Mesodermal cell (in vitro differentiated cells): ENCODE data around the gene PPTC7.
"Not testable (repeated sequence)": the region's sequence is repeated elsewhere in the genome, so short reads cannot be mapped to it uniquely, and the experiment has no call there.

Source experiments
- H3K27ac ChIP-seq: 2 replicates; pipeline ENCODE4 v1.7.0; 2013; ENCODE audit warnings: mild to moderate bottlenecking, low read depth, low read length, moderate library complexity; ENCODE audit not compliant: severe bottlenecking
- H3K36me3 ChIP-seq: 2 replicates; pipeline ENCODE4 v1.7.1; 2013; ENCODE audit warnings: mild to moderate bottlenecking, low read length, moderate library complexity; ENCODE audit not compliant: control insufficient read depth, insufficient read depth
- H3K4me1 ChIP-seq: one replicate; pipeline ENCODE4 v1.7.1; 2013; ENCODE audit warnings: mild to moderate bottlenecking, low read length; ENCODE audit not compliant: insufficient read depth, control insufficient read depth, poor library complexity, severe bottlenecking
- H3K4me3 ChIP-seq: 2 replicates; pipeline ENCODE4 v1.7.0; 2013; ENCODE audit warnings: low read length, control low read depth, mild to moderate bottlenecking; ENCODE audit not compliant: insufficient read depth, poor library complexity, severe bottlenecking; ENCODE audit errors: extremely low read depth
- H3K9me3 ChIP-seq: 2 replicates; pipeline ENCODE4 v1.7.1; 2013; ENCODE audit warnings: mild to moderate bottlenecking, low read length, moderate library complexity; ENCODE audit not compliant: control insufficient read depth
- WGBS, 2 experiments: methylation state at CpG; one replicate each; pipeline ENCODE4 v1.1.5; 2013; ENCODE audit warnings: missing lambda C conversion rate in 2 of 2; ENCODE audit not compliant: insufficient coverage in 2 of 2; 5-methylcytosine and 5-hydroxymethylcytosine counted together

PPTC7 gene

GRCh38 chr12:110545259-110545658 lies 37.9 kb downstream of the PPTC7 start:
- H3K36me3 ChIP-seq: peaks cover 16% of the 10 kb centered on the region
- H3K4me3 ChIP-seq, H3K27ac ChIP-seq, H3K9me3 ChIP-seq, H3K4me1 ChIP-seq: not testable (repeated sequence)
- 97 to 100% methylated on average over 3 of the region's 4 CpGs for WGBS, 2 experiments

- Histone ChIP-seq H3K4me1 (peaks cover 12% of the 10 kb centered on the region), H3K27ac (no peak overlapping the region)
- WGBS, 2 experiments: 100% methylated on average over 1 of the region's 4 CpGs
Measured at GRCh38 chr12:110543965-110544364, 39.2 kb downstream of the PPTC7 start.

GRCh38 chr12:110543252-110543959 lies 39.7 kb downstream of the PPTC7 start:
- 96% methylated on average over 6 of the region's 7 CpGs for WGBS, 2 experiments
- peaks cover 12% of the 10 kb centered on the region for H3K4me1 ChIP-seq
- no peaks in the 10 kb centered on the region for H3K9me3 ChIP-seq
- peaks cover 24% of the 10 kb centered on the region for H3K36me3 ChIP-seq
- H3K27ac ChIP-seq: no peak overlapping the region
- no peak overlapping the region for H3K4me3 ChIP-seq

More at GRCh38 chr12:110543965-110544364, 39.2 kb downstream of the PPTC7 start:
- Histone ChIP-seq H3K9me3 (no peaks in the 10 kb centered on the region), H3K36me3 (peaks cover 19% of the 10 kb centered on the region), H3K4me3 (no peak overlapping the region)

- H3K4me1 ChIP-seq: peaks cover 3% of the 10 kb centered on the region
- H3K9me3 ChIP-seq: no peaks in the 10 kb centered on the region
- H3K36me3 ChIP-seq: peaks cover 45% of the 10 kb centered on the region
- no peak overlapping the region for H3K27ac ChIP-seq
- no peak overlapping the region for H3K4me3 ChIP-seq
- WGBS, 2 experiments: 90 to 94% methylated on average over 2 to 6 of the region's 8 CpGs
Measured at GRCh38 chr12:110540048-110540447, 43.1 kb downstream of the PPTC7 start.

GRCh38 chr12:110538869-110539622 lies 44.1 kb downstream of the PPTC7 start:
- Histone ChIP-seq H3K36me3 (peaks cover 46% of the 10 kb centered on the region), H3K27ac (no peak overlapping the region), H3K4me3 (no peak overlapping the region), H3K4me1 (peaks cover 3% of the 10 kb centered on the region), H3K9me3 (no peaks in the 10 kb centered on the region)
- 90 to 100% methylated on average over 2 to 3 of the region's 5 CpGs for WGBS, 2 experiments

GRCh38 chr12:110537605-110538409 lies 45.3 kb downstream of the PPTC7 start:
- no peak overlapping the region for H3K27ac ChIP-seq

GRCh38 chr12:110536834-110537604 lies 46.1 kb downstream of the PPTC7 start:
- Histone ChIP-seq H3K4me3 (no peak overlapping the region), H3K4me1 (peaks cover 3% of the 10 kb centered on the region), H3K9me3 (no peaks in the 10 kb centered on the region), H3K36me3 (peaks cover 38% of the 10 kb centered on the region), H3K27ac (no peak overlapping the region)
- 93 to 97% methylated on average over 3 of the region's 4 CpGs for WGBS, 2 experiments

More at GRCh38 chr12:110537605-110538409, 45.3 kb downstream of the PPTC7 start:
- Histone ChIP-seq H3K4me1 (peaks cover 3% of the 10 kb centered on the region), H3K36me3 (peaks cover 42% of the 10 kb centered on the region), H3K9me3 (no peaks in the 10 kb centered on the region), H3K4me3 (no peak overlapping the region)
- 93 to 96% methylated on average over 9 of the region's 9 CpGs for WGBS, 2 experiments

GRCh38 chr12:110534811-110535210 lies 48.3 kb downstream of the PPTC7 start:
- Histone ChIP-seq H3K4me1 (no peaks in the 10 kb centered on the region), H3K27ac (peak overlapping the region; percentile 13), H3K36me3 (peaks cover 38% of the 10 kb centered on the region), H3K9me3 (no peaks in the 10 kb centered on the region), H3K4me3 (no peak overlapping the region)
- 100% methylated on average over 1 of the region's 6 CpGs; no CpG with 5 or more reads in 1 of the 2 experiments for WGBS, 2 experiments

- Histone ChIP-seq H3K4me1 (no peaks in the 10 kb centered on the region), H3K4me3 (no peak overlapping the region), H3K9me3 (no peaks in the 10 kb centered on the region), H3K36me3 (peaks cover 30% of the 10 kb centered on the region), H3K27ac (no peak overlapping the region)
- 100% methylated on average over 1 to 3 of the region's 6 CpGs for WGBS, 2 experiments
Measured at GRCh38 chr12:110533607-110534006, 49.5 kb downstream of the PPTC7 start.

GRCh38 chr12:110532644-110533043 lies 50.5 kb downstream of the PPTC7 start:
- H3K4me1 ChIP-seq: no peaks in the 10 kb centered on the region
- no peak overlapping the region for H3K4me3 ChIP-seq
- 100% methylated on average over 1 of the region's 3 CpGs for WGBS, 2 experiments
- peaks cover 21% of the 10 kb centered on the region for H3K36me3 ChIP-seq
- H3K9me3 ChIP-seq: no peaks in the 10 kb centered on the region
- H3K27ac ChIP-seq: no peak overlapping the region
